Central memory CD4-positive, alpha-beta T cell (primary cell): ENCODE results near the gene RFPL1.
"Not testable (repeated sequence)": the region's sequence is repeated elsewhere in the genome, so short reads cannot be mapped to it uniquely, and the experiment has no call there.

Experiments used
- DNase-seq: peaks from one replicate; pipeline ENCODE4 v3.0.0; 2022

Gene RFPL1

GRCh38 chr22:29479417-29480261 is 41.3 kb downstream of the RFPL1 start, which contains the start of gene NEFH:
Gene NEFH, plus strand, starts transcription at chr22:29480218. Its CDS starts 45 bp downstream, at chr22:29480263.
- no peak for DNase-seq

GRCh38 chr22:29480262-29480511 is 41.8 kb downstream of the RFPL1 start:
- no peak for DNase-seq

- peak; percentile 30 for DNase-seq
Measured at GRCh38 chr22:29480512-29481264, 42.3 kb downstream of the RFPL1 start.

- DNase-seq: no peak
Measured at GRCh38 chr22:29481265-29482000, 43.0 kb downstream of the RFPL1 start.

GRCh38 chr22:29482253-29482652 is 43.9 kb downstream of the RFPL1 start:
- DNase-seq: no peak

GRCh38 chr22:29482726-29483125 is 44.3 kb downstream of the RFPL1 start:
- DNase-seq: no peak

- DNase-seq: no peak
Measured at GRCh38 chr22:29483254-29483653, 44.9 kb downstream of the RFPL1 start.

GRCh38 chr22:29484642-29485041 is 46.3 kb downstream of the RFPL1 start:
- DNase-seq: no peak

GRCh38 chr22:29485448-29485847 is 47.1 kb downstream of the RFPL1 start:
- DNase-seq: no peak

- no peak for DNase-seq
Measured at GRCh38 chr22:29487426-29487986, 49.1 kb downstream of the RFPL1 start.

GRCh38 chr22:29489127-29489780 is 50.9 kb downstream of the RFPL1 start:
- DNase-seq: not testable (repeated sequence)

- no peak for DNase-seq
Measured at GRCh38 chr22:29491012-29491411, 52.6 kb downstream of the RFPL1 start.
